22Rv1 (cell line): ENCODE data around the gene NR2F1-AS1.
"Not testable (repeated sequence)": the region's sequence is repeated elsewhere in the genome, so short reads cannot be mapped to it uniquely, and the experiment has no call there.

Source experiments
- H3K27ac ChIP-seq: fragments of 450-650 bp; 2 replicates; pipeline ENCODE4 v1.5.1; 2017
- ZFX ChIP-seq: fragments of 450-650 bp; IDR thresholded peaks from 2 replicates; pipeline ENCODE4 v1.6.1; 2017; ENCODE audit warnings: antibody characterized with exemption, borderline replicate concordance
- TF ChIP-seq, protein P1 (sequence below): fragments of 450-650 bp; IDR thresholded peaks from 2 replicates; pipeline ENCODE4 v1.5.1; 2017; ENCODE audit warnings: mild to moderate bottlenecking

The NR2F1-AS1 gene

DNA sequence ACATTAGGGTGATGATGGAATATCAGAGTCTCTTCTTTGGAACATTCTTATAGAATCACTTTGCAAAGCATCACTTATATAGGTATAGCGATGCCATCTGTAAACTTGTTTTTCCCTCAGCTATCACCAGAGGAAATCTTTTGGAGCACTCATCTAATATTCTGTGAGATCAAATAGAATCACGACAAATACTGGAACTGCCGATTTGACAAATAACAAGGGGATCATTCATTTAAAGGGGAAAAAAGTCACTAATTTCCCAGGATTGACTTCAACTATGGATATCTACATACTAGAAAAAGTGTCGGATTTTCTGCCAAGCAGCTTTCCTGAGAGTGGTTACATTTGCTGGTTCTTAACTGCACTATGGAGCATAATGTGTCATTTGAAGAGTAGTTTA lies 178.6 kb downstream of the NR2F1-AS1 start:
- TF ChIP-seq, protein P1, sequence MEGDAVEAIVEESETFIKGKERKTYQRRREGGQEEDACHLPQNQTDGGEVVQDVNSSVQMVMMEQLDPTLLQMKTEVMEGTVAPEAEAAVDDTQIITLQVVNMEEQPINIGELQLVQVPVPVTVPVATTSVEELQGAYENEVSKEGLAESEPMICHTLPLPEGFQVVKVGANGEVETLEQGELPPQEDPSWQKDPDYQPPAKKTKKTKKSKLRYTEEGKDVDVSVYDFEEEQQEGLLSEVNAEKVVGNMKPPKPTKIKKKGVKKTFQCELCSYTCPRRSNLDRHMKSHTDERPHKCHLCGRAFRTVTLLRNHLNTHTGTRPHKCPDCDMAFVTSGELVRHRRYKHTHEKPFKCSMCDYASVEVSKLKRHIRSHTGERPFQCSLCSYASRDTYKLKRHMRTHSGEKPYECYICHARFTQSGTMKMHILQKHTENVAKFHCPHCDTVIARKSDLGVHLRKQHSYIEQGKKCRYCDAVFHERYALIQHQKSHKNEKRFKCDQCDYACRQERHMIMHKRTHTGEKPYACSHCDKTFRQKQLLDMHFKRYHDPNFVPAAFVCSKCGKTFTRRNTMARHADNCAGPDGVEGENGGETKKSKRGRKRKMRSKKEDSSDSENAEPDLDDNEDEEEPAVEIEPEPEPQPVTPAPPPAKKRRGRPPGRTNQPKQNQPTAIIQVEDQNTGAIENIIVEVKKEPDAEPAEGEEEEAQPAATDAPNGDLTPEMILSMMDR = no peak
- no peak for TF ChIP-seq ZFX
- H3K27ac ChIP-seq = no peak overlapping the region

DNA sequence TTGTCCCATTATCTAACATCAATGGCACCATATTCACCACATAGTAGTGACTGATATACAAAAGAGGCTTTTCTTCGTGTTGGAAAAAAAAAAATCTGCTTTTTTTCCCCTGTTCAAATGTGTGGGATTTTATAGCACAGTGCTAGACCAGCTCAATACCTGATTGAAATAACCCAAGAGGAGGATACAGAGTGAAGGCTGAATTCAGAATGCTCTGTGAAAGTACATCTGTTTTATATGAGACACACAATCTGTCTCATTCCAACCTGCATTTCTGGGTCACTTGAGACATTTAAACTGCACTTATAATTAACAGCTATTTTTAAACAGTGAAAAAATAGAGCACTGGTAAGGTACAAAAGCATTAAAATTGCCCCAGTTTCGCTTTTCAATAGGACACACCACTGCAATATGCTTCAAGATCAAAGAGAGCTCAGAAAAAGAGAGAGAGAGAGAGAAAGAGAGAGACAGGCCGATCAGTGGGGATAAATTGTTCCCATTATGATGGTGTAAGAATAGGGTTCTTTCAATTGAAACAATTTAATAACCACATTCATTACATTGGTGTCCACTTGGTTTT lies 179.3 kb downstream of the NR2F1-AS1 start:
- H3K27ac ChIP-seq = no peak overlapping the region
- TF ChIP-seq ZFX = no peak
- TF ChIP-seq, protein P1 = no peak

DNA sequence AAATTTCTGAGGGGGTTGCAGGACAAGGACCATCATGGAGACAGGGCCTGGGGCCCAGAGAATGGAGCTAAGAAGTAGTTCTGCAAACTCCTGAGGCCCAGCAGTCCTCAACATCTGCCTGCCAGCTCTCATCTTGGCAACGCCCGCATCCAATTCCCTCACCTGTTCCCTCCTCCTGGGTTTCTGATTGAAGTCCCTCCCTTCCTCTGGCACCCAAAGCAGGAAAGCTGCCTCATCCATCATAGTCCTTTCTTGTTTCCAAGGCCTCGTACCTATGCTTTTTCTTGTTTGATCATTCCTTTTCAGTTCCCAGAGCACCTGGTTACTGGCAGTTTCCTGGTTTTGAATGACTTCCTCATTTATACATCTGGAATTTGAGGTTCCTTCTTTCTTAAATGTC lies 181.3 kb downstream of the NR2F1-AS1 start:
- TF ChIP-seq ZFX = no peak
- TF ChIP-seq, protein P1 = no peak

DNA sequence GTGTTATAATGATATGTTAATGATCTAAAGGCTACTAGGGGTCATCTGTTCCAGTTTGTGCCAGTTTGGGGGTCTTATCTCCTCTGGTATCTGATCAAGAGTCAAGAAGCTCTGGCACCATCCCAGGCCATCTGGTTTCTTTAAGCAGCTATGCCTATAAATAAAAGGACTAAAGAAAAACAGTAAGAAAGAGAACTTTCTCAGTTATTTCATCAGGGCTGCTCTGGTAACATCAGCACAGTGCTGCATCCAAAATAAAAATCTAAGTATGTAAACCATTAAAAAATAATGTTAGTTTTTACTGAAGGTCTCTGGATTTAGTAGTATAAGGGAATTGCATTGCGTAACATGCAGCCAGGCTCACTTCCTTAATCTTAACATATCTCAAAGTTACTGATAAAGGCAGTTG lies 185.0 kb downstream of the NR2F1-AS1 start:
- H3K27ac ChIP-seq = no peak overlapping the region
- TF ChIP-seq, protein P1 = no peak
- no peak for TF ChIP-seq ZFX

More for the DNA sequence above, 181.3 kb downstream of the NR2F1-AS1 start:
- H3K27ac ChIP-seq = no peak overlapping the region

DNA sequence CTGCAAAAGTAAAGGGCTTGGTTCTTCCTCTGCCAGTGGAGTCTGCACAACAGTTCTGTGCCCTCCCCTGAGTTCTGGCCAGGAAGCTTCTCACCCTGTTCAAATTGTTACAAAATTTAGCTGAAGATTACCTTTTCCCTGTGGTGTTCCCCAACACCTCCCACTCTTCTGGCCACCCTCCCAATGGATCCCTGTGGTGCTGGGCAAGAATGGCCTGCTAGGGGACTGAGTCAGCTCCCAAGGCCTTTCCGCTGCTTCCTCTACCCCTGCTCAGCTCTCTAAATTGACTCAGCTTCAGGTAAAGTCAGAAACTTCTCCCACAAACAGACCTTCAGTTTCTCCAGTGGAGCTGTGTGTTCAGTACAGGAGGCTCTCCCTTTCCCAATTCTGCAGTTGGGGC lies 186.0 kb downstream of the NR2F1-AS1 start:
- TF ChIP-seq ZFX = no peak
- H3K27ac ChIP-seq = no peak overlapping the region

DNA sequence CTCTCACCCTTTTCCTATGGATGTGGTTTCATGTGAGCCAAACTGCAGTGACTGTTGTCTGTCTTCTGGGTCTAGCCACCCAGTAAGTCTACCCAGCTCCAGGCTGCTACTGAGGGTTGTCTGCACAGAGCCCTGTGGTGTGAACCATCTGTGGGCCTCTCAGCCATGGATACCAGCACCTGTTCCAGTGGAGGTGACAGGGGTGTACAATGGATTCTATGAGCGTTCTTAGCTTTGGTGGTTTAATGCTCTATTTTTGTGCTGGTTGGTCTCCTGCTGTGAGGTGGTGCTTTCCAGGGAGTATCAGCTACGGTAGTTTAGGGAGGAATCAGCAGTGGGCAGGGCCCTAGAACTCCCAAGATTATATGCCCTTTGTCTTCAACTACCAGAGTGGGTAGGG lies 186.7 kb downstream of the NR2F1-AS1 start:
- H3K27ac ChIP-seq = no peak overlapping the region
- TF ChIP-seq, protein P1 = no peak
- TF ChIP-seq ZFX = no peak

DNA sequence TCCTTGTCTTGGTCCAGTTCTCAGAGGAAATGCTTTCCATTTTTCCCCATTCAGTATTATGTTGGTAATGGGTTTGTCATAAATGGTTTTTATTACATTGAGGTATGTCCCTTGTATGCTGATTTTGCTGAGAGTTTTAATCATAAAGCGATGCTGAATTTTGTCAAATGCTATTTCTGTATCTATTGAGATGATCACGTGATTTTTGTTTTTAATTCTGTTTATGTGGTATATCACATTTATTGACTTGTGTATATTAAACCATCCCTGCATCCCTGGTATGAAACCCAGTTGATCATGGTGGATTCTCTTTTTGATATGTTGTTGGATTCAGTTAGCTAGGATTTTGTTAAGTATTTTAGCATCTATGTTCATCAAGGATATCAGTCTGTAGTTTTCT lies 189.8 kb downstream of the NR2F1-AS1 start:
- not testable (repeated sequence) for H3K27ac ChIP-seq

DNA sequence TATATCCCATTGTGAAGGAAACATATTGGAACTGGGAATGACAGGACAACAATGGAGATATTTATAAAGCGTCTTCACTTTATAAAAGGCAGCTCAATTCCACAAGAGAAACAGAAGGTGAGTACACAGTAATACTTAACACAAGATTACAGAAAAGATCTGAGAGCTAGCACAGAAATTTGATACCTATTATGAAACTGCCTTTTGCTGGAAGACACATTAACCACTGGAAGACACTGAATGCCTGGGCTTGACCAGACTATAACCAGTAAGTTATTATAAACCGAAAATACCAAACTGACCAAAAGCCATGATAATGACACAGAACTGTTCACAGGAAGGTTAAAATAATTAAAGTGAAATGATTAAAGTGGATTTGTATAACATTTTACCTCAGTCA lies 195.4 kb downstream of the NR2F1-AS1 start:
- no peak overlapping the region for H3K27ac ChIP-seq
- no peak for TF ChIP-seq ZFX
- TF ChIP-seq, protein P1 = no peak
